SK-N-MC (cell line): ENCODE data around the gene FHOD3.
"Not testable (repeated sequence)": the region's sequence is repeated elsewhere in the genome, so short reads cannot be mapped to it uniquely, and the experiment has no call there.

ENCODE experiments used
- DNase-seq: peaks from one replicate; pipeline ENCODE4 v3.0.0-alpha.2; 2011; ENCODE audit warnings: low read depth, low spot score
- H3K27ac ChIP-seq: fragments of 200-600 bp; sonication (generic); 2 replicates; pipeline ENCODE4 v1.5.1; 2016; ENCODE audit warnings: mixed run types
- H3K36me3 ChIP-seq: fragments of 200-600 bp; sonication (generic); 2 replicates; pipeline ENCODE4 v1.6.1; 2017; ENCODE audit warnings: antibody characterized with exemption, low read length, mixed read lengths; ENCODE audit not compliant: insufficient read depth
- H3K4me3 ChIP-seq: fragments of 200-600 bp; sonication (generic); 2 replicates; pipeline ENCODE4 v1.5.1; 2016
- H3K9ac ChIP-seq: fragments of 200-600 bp; sonication (generic); 2 replicates; pipeline ENCODE4 v1.8.0; 2017; ENCODE audit warnings: mixed run types, mixed read lengths; ENCODE audit not compliant: insufficient read length
- H3K9me3 ChIP-seq: fragments of 200-600 bp; sonication (generic); 2 replicates; pipeline ENCODE4 v1.6.1; 2017; ENCODE audit warnings: low read depth, mild to moderate bottlenecking, antibody characterized with exemption, low read length, moderate library complexity, mixed read lengths
- EZH2 ChIP-seq: fragments of 200-600 bp; sonication (generic); IDR thresholded peaks from one replicate; pipeline ENCODE4 v1.6.1; 2017; ENCODE audit warnings: antibody characterized with exemption
- FOXP2 ChIP-seq: optimal IDR thresholded peaks from 2 replicates; pipeline ENCODE3; 2011; ENCODE audit warnings: mild to moderate bottlenecking, moderate library complexity; ENCODE audit not compliant: insufficient read depth; ENCODE audit errors: extremely low read length, control extremely low read depth
- POLR2AphosphoS5 ChIP-seq: IDR thresholded peaks from 2 replicates; pipeline ENCODE4 v1.6.1; 2012; ENCODE audit warnings: mild to moderate bottlenecking, low read depth, low read length, borderline replicate concordance

Gene FHOD3

DNA sequence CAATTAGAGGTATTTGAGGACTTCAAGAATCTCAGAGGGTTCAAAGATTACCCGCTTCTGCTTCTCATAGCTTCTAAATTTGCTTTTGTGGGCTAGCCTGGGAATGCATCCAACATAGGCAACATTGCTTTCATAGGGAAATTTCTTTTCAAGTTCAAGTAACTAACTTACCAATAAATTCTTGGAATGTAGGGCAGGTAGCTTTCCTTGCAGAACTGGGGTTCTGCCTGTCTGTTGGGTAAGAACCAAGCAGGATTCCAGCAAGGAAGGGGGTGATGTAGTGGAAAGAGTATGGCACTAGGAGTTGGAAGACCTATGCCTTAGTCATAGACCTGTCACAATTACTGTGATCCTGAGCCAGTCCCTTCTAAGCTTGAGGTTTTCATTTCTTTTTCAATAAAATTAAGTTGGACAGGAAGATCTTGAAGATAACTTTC, 164.1 kb downstream of the FHOD3 start:
- no peaks in the 10 kb centered on the region for H3K9me3 ChIP-seq
- no peak overlapping the region for H3K4me3 ChIP-seq
- H3K36me3 ChIP-seq, result no peaks in the 10 kb centered on the region
- TF ChIP-seq FOXP2 (no peak), EZH2 (no peak)
- no peak overlapping the region for H3K9ac ChIP-seq
- no peak overlapping the region for H3K27ac ChIP-seq
- no peak for DNase-seq

DNA sequence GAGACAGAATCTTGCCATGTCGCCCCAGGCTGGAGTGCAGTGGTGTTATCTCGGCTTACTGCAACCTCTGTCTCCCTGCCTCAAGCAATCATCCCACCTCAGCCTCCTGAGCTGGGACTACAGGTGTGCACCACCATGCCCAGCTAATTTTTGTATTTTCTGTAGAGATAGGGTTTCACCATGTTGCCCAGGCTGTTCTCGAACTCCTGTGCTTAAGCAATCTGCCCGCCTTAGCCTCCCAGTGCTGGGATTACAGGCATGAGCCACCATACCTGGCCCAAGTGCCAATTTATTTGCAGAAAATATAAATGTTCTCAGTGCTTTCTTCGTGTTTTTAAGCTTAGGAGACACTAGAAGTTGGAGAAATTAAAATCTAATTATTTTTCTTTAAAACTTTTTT, 166.0 kb downstream of the FHOD3 start:
- DNase-seq, H3K27ac ChIP-seq, H3K9ac ChIP-seq, H3K9me3 ChIP-seq, H3K4me3 ChIP-seq, H3K36me3 ChIP-seq: not testable (repeated sequence)

DNA sequence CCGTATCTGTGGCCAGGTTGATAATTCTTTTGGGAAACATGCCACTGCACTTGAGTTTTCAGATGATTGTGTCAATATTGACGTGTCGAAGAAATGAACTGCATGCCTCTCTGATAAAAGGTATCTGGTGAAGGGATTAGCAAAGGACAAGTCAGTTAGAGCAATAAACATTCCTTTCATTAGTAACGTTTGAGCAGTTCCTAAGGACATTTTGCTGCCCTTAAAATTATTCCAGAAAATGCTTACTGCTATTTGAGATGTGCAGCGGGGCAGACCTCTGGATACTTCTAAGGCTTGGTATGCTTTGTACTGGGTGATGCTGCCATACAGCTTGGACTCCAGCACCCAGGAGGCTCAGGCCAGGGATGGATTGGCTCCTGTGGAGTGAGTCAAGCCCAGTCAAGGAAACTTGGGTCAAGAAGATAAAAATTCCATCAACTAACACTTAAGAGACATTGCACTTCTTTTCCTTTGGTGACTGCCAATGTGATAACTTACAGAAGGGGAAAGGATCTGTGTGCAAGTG, 166.7 kb downstream of the FHOD3 start:
- no peaks in the 10 kb centered on the region for H3K9me3 ChIP-seq
- H3K27ac ChIP-seq, result no peak overlapping the region
- no peak for DNase-seq
- no peak overlapping the region for H3K9ac ChIP-seq
- TF ChIP-seq FOXP2 (no peak), POLR2AphosphoS5 (no peak), EZH2 (no peak)
- H3K4me3 ChIP-seq, result no peak overlapping the region
- no peaks in the 10 kb centered on the region for H3K36me3 ChIP-seq

DNA sequence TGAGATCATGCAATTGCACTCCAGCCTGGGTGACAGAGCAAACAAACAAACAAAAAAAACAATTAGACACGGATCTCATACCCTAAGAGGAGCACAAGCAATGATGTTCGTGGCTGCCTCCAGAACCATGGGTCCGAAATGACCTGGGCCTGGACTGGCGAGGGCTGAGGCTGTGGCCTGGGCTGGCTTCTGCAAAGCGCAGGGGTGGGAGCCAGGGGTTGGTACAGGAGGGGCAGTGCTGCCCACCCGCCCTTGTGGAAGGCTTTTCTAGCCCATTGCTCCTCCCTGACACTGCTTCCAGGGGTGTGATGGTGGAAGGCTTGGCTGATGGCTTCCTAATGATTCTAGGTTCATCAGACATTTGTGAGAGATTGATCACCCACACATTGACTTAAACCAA, 167.8 kb downstream of the FHOD3 start:
- TF ChIP-seq EZH2 (no peak), FOXP2 (no peak), POLR2AphosphoS5 (no peak)
- H3K4me3 ChIP-seq, result no peak overlapping the region
- DNase-seq, result no peak
- no peaks in the 10 kb centered on the region for H3K9me3 ChIP-seq
- no peak overlapping the region for H3K9ac ChIP-seq
- H3K27ac ChIP-seq, result no peak overlapping the region
- H3K36me3 ChIP-seq, result no peaks in the 10 kb centered on the region

DNA sequence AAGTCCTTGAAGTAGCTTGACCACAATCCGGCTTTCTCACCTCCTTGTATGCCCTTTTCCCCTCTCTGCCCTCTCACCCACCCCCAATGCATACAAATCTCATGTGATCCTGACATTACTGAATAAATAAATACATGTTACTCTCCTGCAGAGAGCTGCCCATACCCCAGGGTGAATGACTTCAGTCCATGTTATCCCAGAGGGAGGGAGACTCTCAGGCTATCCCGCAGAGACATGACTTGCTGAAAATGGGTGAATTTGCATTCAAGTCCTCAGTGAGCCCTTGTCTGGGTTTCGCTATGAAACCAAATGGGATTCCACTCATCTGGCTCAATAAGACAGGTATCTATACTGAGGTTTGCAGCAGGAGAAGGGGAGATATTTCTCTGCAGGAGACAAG, 168.5 kb downstream of the FHOD3 start:
- no peak overlapping the region for H3K4me3 ChIP-seq
- DNase-seq, result no peak
- H3K9ac ChIP-seq, result no peak overlapping the region
- H3K9me3 ChIP-seq, result no peaks in the 10 kb centered on the region
- no peak overlapping the region for H3K27ac ChIP-seq
- TF ChIP-seq EZH2 (no peak), FOXP2 (no peak), POLR2AphosphoS5 (no peak)
- no peaks in the 10 kb centered on the region for H3K36me3 ChIP-seq

DNA sequence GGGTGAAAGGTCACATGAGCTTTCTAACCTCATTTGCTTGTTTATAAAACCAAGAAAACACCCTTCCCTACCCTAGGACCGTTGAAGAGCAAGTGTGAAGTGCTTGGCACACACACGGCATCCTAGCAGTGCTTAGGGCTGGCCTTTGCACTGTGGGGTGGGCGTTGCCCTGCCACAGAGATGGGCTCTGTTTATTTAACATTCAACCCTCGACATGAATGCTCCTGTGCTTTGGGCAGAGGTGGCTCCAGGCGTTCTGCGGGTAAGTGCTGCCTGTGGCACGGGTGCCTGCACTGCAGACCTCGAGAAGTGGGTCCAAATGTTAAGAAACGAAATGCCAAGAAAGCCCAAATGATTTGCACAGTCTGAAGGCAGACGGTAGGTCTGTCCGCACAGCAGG, 170.1 kb downstream of the FHOD3 start:
- no peak overlapping the region for H3K9ac ChIP-seq
- no peaks in the 10 kb centered on the region for H3K36me3 ChIP-seq
- TF ChIP-seq FOXP2 (no peak), EZH2 (no peak), POLR2AphosphoS5 (no peak)
- H3K4me3 ChIP-seq, result no peak overlapping the region
- no peak overlapping the region for H3K27ac ChIP-seq
- H3K9me3 ChIP-seq, result no peaks in the 10 kb centered on the region
- no peak for DNase-seq

DNA sequence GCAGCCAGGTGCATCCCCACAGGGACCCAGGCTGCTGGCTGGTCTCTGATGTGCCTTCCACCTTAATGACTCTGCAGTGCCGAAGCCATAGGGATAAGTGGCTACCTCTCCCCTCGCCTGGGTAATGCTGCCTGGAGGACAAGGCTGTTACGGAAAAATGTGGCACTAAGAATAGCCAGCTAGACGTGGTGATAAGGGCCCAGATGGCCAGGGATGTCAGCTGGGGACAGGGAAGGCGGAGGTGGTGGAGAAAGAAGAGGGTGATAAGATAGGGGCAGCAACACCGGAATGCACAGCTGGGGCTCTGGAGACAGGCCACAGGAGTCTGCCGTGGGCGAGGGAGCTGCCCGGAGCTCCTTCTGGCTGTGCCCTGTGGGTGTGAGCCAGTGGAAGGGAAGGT, 170.6 kb downstream of the FHOD3 start:
- no peak for TF ChIP-seq POLR2AphosphoS5
- no peak for TF ChIP-seq EZH2
- no peak for TF ChIP-seq FOXP2
- no peak for DNase-seq
- no peaks in the 10 kb centered on the region for H3K9me3 ChIP-seq
- no peak overlapping the region for H3K9ac ChIP-seq
- H3K27ac ChIP-seq, result no peak overlapping the region
- H3K36me3 ChIP-seq, result no peaks in the 10 kb centered on the region
- no peak overlapping the region for H3K4me3 ChIP-seq

DNA sequence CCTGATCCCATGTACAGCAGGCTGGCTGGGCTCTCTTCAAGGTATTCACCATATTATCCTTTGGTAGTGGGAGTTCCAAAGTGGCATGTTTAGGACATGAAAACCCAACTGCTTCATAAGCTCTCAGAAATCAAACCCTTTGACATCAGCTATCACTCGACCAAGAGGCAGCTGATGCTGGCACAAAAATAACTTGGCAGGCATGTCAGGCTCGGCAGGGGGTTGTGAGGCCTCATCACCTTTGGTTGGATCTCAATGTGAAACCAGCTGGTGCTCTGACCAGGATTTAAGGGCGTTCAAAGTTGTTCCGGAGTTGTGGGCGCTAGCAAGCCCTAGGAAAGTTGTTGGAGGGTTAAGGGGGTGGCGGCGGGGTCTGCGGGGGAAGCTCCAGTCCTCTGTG, 171.9 kb downstream of the FHOD3 start:
- no peak for DNase-seq
- TF ChIP-seq EZH2 (no peak), FOXP2 (no peak), POLR2AphosphoS5 (no peak)
- Histone ChIP-seq H3K36me3 (no peaks in the 10 kb centered on the region), H3K9ac (no peak overlapping the region), H3K27ac (no peak overlapping the region), H3K9me3 (no peaks in the 10 kb centered on the region), H3K4me3 (no peak overlapping the region)

DNA sequence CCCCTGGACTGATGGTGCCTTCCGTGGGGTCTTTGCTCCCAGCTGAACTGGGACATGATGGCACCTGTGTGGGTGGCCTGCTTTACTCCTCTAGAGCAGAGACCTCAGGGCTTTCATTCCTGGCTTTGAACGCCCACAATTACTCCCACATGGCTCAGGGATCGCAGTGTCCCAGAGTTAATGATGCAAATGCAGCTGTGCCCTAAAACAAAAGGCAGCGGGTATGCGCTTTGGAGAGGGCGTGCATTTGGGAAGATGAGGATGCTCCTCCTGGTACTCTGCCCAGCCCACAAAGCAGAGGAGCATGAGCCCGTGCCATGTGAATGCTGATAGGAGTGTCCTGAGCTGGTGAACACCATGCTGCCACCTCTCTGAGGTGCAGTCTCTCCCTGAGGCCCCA, 173.4 kb downstream of the FHOD3 start:
- DNase-seq, result no peak
- Histone ChIP-seq H3K36me3 (no peaks in the 10 kb centered on the region), H3K9ac (no peak overlapping the region), H3K9me3 (no peaks in the 10 kb centered on the region), H3K4me3 (no peak overlapping the region), H3K27ac (no peak overlapping the region)
- TF ChIP-seq POLR2AphosphoS5 (no peak), FOXP2 (no peak), EZH2 (no peak)
